Pancreas (tissue), 10 donors: ENCODE measurements around the gene PACSIN1. TPM values are rescaled to one million over a fixed set of nuclear protein-coding genes. Genes with fewer than 3 reads are reported as not detected.

Experiments used
- ATAC-seq, 4 donors: fragments of 200-7000 bp; cut with Tn5 transposase; one replicate each; pipeline versions ENCODE4 v1.8.0 to v1.9.1; 2020; ENCODE audit warnings: mild to moderate bottlenecking in 4 of 4, moderate library complexity in 4 of 4
- DNase-seq, 6 donors: peaks; one replicate each; pipeline ENCODE4 v3.0.0-alpha.2; 2020
- FAIRE-seq: peaks from 2 replicates; lab custom pipeline; 2012; peaks lifted over from hg19 to GRCh38; lab: Jason Lieb, UNC
- H3K27ac ChIP-seq, 4 donors: fragments of 200-600 bp; sonication (generic); 1 replicate in 3 of 4; 2 replicates in 1 of 4; pipeline versions ENCODE4 v1.5.0 to v1.8.0; 2020
- H3K27me3 ChIP-seq, 4 donors: fragments of 200-600 bp; one replicate each; pipeline ENCODE4 v1.8.0; 2021
- H3K36me3 ChIP-seq, 3 donors: fragments of 200-600 bp; sonication (generic) in 1 of 3; one replicate each; pipeline versions ENCODE4 v1.5.0 to v1.8.0; 2020 to 2021
- H3K4me1 ChIP-seq, 3 donors: fragments of 200-600 bp; one replicate each; pipeline ENCODE4 v1.8.0; 2021
- H3K4me3 ChIP-seq, 4 donors: fragments of 200-600 bp; sonication (generic) in 2 of 4; one replicate each; pipeline versions ENCODE4 v1.5.0 to v1.8.0; 2020 to 2021
- H3K9me3 ChIP-seq, 4 donors: fragments of 200-600 bp; one replicate each; pipeline ENCODE4 v1.8.0; 2021
- CTCF ChIP-seq, 4 donors: fragments of 200-600 bp; sonication (generic) in 3 of 4; IDR thresholded peaks; one replicate each; pipeline versions ENCODE4 v1.5.0 to v1.8.0; 2021; ENCODE audit warnings: antibody characterized with exemption in 4 of 4
- WGBS, 2 donors: extraction: QIAGEN DNeasy Blood & Tissue Kit; methylation state at CpG; one replicate each; pipeline ENCODE4 v1.1.7; 2013; 5-methylcytosine and 5-hydroxymethylcytosine counted together
- intact Hi-C, 3 donors: fragments of 100-400 bp; cut with DNase I; formaldehyde crosslinking; loops; one replicate each; pipeline versions ENCODE4 v1.11.1 to v1.14.2; 2022
- polyA plus RNA-seq, 2 donors: library from polyadenylated mRNA; stranded (reverse); fragments of 200-250 nt; gene quantifications; one replicate each; pipeline ENCODE4 v1.2.3, GENCODE V29; 2013
- total RNA-seq, 6 donors: library from RNA; stranded (reverse); fragmentation: NEBNext Ultra II Directional in 4 of 6; extraction: Animal tissue kit (Norgen Biotek cat#: 25700) in 4 of 6; gene quantifications; one replicate each; pipeline versions ENCODE4 v1.2.1 to v1.2.4, GENCODE V29; 2021 to 2023
- donor health status: healthy with polysubstance abuse.
- donor health status: DM: no; HTN: no; CAD: no; lungs with moderate emphysema.
- donor health status: DM: no; HTN: no; CAD: no.
- donor health status: control.
- donor health status: control.
- donor health status: Bipolar disorder and iron deficiency.
- donor health status: DM: yes; HTN: yes; CAD: no.
- donor health status: DM: no; HTN: no; CAD: no.
- donor health status: DM: no; HTN: no; CAD: no.
- donor health status: DM: yes; HTN: yes; CAD: no.

The PACSIN1 gene
- total and polyA plus RNA-seq, 8 donors = 0.25 to 2.0 (median 0.71) TPM

- H3K9me3 ChIP-seq = no peaks in the 10 kb centered on the region
- no peak for FAIRE-seq
- no peak overlapping the region for H3K4me3 ChIP-seq
- peaks cover 0 to 4% (median 0%) of the 10 kb centered on the region in 3 donors for H3K4me1 ChIP-seq
- DNase-seq = no peak
- no peak for ATAC-seq
- no peak for TF ChIP-seq CTCF (IDR thresholded peaks at IDR 0.05)
- no peaks in the 10 kb centered on the region for H3K36me3 ChIP-seq
- 85 to 88% methylated on average over 3 to 5 of the region's 5 CpGs for WGBS, 2 donors
- H3K27ac ChIP-seq = no peak overlapping the region
- H3K27me3 ChIP-seq = no peaks in the 10 kb centered on the region
- intact Hi-C loops = no loop called here
Measured at GRCh38 chr6:34552620-34553019, 86.7 kb downstream of the PACSIN1 start.

- intact Hi-C loops = no loop called here
- DNase-seq (no peak), ATAC-seq (no peak), FAIRE-seq (no peak)
- Histone ChIP-seq H3K27me3 (no peaks in the 10 kb centered on the region), H3K4me1 (no peaks in the 10 kb centered on the region), H3K9me3 (no peaks in the 10 kb centered on the region), H3K4me3 (no peak overlapping the region), H3K36me3 (no peaks in the 10 kb centered on the region), H3K27ac (no peak overlapping the region)
- 55 to 74% methylated on average over 4 of the region's 4 CpGs for WGBS, 2 donors
- no peak for TF ChIP-seq CTCF (IDR thresholded peaks at IDR 0.05)
Measured at GRCh38 chr6:34553146-34553545, 87.3 kb downstream of the PACSIN1 start.

- Histone ChIP-seq H3K27me3 (no peaks in the 10 kb centered on the region), H3K36me3 (no peaks in the 10 kb centered on the region), H3K4me1 (no peaks in the 10 kb centered on the region), H3K27ac (no peak overlapping the region), H3K4me3 (no peak overlapping the region), H3K9me3 (no peaks in the 10 kb centered on the region)
- DNase-seq (no peak), ATAC-seq (no peak), FAIRE-seq (no peak)
- no peak for TF ChIP-seq CTCF (IDR thresholded peaks at IDR 0.05)
- WGBS, 2 donors = 69 to 88% methylated on average over 10 of the region's 10 CpGs
- intact Hi-C loops = no loop called here
Measured at GRCh38 chr6:34553750-34554149, 87.9 kb downstream of the PACSIN1 start.

GRCh38 chr6:34554291-34555006 is 88.6 kb downstream of the PACSIN1 start:
- no peak overlapping the region for H3K27ac ChIP-seq

More at GRCh38 chr6:34554291-34555006, 88.6 kb downstream of the PACSIN1 start:
- WGBS, 2 donors = 57 to 62% methylated on average over 13 to 15 of the region's 15 CpGs
- no peaks in the 10 kb centered on the region for H3K9me3 ChIP-seq
- intact Hi-C loops = no loop called here
- FAIRE-seq = no peak
- no peak overlapping the region for H3K4me3 ChIP-seq
- no peak for ATAC-seq
- no peak for TF ChIP-seq CTCF (IDR thresholded peaks at IDR 0.05)
- H3K36me3 ChIP-seq = no peaks in the 10 kb centered on the region
- peak in 1 of 6 donors; percentile 34 for DNase-seq
- no peaks in the 10 kb centered on the region for H3K4me1 ChIP-seq
- no peaks in the 10 kb centered on the region for H3K27me3 ChIP-seq
